Measurements from ENCODE around the gene PXDN. TPM values are rescaled to one million over a fixed set of nuclear protein-coding genes. Genes with fewer than 3 reads are reported as not detected.
"Not testable (repeated sequence)": the region's sequence is repeated elsewhere in the genome, so short reads cannot be mapped to it uniquely, and the experiment has no call there.

Gene PXDN
- total RNA-seq, 2 donors from 2014 or later = not detected

GRCh38 chr2:1767939-1768691, 23.8 kb upstream of the PXDN start:
- Mint-ChIP-seq H3K9me3 (no peaks in the 10 kb centered on the region), H3K36me3 (ENCODE audit: low read depth) (no peaks in the 10 kb centered on the region), H3K4me1 (no peaks in the 10 kb centered on the region), H3K27me3 (no peaks in the 10 kb centered on the region), H3K27ac (no peak overlapping the region), H3K4me3 (no peak overlapping the region)
- no peak for ATAC-seq (replicated peaks)

- no peak overlapping the region for H3K4me3 Mint-ChIP-seq
- H3K36me3 Mint-ChIP-seq (ENCODE audit: low read depth) = no peaks in the 10 kb centered on the region
- no peaks in the 10 kb centered on the region for H3K4me1 Mint-ChIP-seq
- ATAC-seq (replicated peaks) = no peak
- no peak overlapping the region for H3K27ac Mint-ChIP-seq
- H3K9me3 Mint-ChIP-seq = no peaks in the 10 kb centered on the region
- no peaks in the 10 kb centered on the region for H3K27me3 Mint-ChIP-seq
Measured at GRCh38 chr2:1766851-1767811, 22.8 kb upstream of the PXDN start.

DNA sequence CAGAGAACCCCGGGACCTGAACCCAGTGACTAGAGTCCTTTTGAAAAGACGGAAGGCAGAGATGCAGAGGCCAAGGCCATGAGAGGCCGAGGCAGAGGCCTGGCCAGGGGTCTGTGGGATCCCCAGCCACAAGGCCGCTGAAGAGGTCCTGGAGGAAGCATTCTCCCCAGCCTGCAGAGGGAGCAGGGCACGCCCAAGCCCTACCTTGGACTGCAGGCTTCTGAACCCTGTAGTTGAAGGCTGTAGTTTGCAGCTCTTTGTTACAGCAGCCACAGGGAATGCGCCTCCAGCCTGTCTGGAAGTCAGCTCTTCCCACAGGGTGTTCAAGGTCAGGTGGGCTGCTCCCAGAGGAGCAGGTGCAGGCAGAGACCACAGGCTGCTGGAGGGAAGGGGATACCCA, 22.1 kb upstream of the PXDN start:
- no peaks in the 10 kb centered on the region for H3K4me1 Mint-ChIP-seq
- no peak overlapping the region for H3K4me3 Mint-ChIP-seq
- no peak overlapping the region for H3K27ac Mint-ChIP-seq
- no peaks in the 10 kb centered on the region for H3K9me3 Mint-ChIP-seq
- ATAC-seq (replicated peaks) = no peak
- H3K36me3 Mint-ChIP-seq (ENCODE audit: low read depth) = no peaks in the 10 kb centered on the region
- no peaks in the 10 kb centered on the region for H3K27me3 Mint-ChIP-seq

DNA sequence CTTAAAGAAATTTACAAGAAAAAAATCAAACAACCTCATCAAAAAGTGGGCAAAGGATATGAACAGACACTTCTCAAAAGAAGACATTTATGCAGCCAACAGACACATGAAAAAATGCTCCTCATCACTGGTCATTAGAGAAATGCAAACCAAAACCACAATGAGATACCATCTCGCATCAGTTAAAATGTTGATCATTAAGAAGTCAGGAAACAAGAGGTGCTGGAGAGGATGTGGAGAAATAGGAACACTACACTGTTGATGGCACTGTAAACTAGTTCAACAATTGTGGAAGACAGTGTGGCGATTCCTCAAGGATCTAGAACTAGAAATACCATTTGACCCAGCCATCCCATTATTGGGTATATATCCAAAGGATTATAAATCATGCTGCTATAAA, 20.9 kb upstream of the PXDN start:
- H3K4me3 Mint-ChIP-seq, H3K27ac Mint-ChIP-seq: not testable (repeated sequence)

DNA sequence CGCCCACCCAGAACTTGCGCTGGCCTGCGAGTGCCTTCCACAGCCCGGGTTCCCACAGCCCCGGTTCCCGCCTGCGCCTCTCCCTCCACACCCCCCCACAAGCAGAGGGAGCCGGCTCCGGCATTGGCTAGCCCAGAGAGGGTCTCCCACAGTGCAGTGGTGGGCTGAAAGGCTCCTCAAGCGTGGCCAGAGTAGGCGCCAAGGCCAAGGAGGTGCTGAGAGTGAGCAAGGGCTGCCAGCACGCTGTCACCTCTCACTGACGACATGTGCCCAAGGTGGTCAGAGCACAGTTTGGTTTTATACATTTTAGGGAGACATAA, 15.3 kb upstream of the PXDN start:
- H3K4me1 Mint-ChIP-seq = no peaks in the 10 kb centered on the region
- H3K27ac Mint-ChIP-seq = no peak overlapping the region
- no peak overlapping the region for H3K4me3 Mint-ChIP-seq
- H3K36me3 Mint-ChIP-seq (ENCODE audit: low read depth) = no peaks in the 10 kb centered on the region
- ATAC-seq (replicated peaks) = no peak
- peaks cover 15% of the 10 kb centered on the region for H3K27me3 Mint-ChIP-seq
- H3K9me3 Mint-ChIP-seq = no peaks in the 10 kb centered on the region

More for the DNA sequence above, 20.9 kb upstream of the PXDN start:
- ATAC-seq (replicated peaks); H3K4me1 Mint-ChIP-seq; H3K27me3 Mint-ChIP-seq; H3K9me3 Mint-ChIP-seq; H3K36me3 Mint-ChIP-seq (ENCODE audit: low read depth): not testable (repeated sequence)

DNA sequence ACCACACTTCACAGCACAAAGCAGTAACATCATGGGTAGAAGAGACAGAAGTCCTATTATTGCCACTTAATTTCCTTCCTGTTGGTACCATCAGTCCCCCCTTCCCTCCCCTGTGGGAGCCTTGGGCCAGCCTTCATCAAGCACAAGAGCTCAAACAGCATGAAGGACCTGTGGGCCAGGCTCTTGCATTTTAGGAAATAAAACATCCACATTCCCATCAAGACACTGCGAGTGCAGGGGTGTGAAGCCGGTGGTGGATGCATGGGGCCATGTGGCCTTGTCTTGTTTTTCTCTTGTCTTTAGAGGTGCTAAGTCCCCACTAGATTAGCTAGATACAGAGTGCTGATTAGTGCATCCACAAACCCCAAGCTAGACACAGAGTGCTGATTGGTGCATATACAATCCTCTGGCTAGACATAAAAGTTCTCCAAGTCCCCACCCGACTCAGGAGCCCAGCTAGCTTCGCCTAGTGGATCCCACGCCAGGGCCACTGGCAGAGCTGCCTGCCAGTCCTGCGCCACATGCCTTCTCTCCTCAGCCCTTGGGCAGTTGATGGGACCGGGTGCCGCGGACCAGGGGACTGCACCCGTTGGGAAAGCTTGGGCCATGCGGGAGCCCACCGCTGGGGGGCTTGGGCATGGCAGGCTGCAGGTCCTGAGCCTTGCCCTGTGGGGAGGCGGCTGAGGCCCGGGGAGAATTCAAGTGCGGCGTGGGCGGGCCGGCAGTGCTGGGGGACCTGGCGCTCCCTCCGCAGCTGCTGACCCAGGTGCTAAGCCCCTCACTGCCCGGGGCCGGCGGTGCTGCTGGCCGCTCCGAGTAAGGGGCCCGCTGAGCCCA, 14.7 kb upstream of the PXDN start:
- Mint-ChIP-seq H3K9me3 (no peaks in the 10 kb centered on the region), H3K4me3 (no peak overlapping the region), H3K36me3 (ENCODE audit: low read depth) (no peaks in the 10 kb centered on the region), H3K27me3 (peaks cover 15% of the 10 kb centered on the region), H3K4me1 (no peaks in the 10 kb centered on the region), H3K27ac (no peak overlapping the region)
- no peak for ATAC-seq (replicated peaks)

DNA sequence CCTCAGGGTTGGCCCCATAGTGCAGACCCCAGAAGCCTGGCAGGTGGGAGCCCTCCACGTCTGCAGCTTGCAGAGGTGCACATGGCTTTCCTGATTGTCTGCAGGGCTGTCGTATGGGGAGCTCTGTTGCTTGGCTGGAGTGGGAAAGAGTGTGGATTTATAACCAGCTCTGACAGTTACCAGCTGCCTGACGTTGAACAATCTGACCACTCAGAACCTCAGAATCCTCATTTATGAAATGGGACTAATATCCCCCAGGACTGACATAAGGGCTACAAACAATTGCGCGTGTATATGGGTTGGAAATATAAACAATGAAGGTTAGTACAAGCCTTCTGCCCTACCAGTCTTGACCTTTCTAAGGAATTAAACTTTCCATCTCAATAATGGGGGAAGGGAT, 13.9 kb upstream of the PXDN start:
- H3K4me1 Mint-ChIP-seq = no peaks in the 10 kb centered on the region
- no peak for ATAC-seq (replicated peaks)
- H3K27me3 Mint-ChIP-seq = peaks cover 15% of the 10 kb centered on the region
- H3K4me3 Mint-ChIP-seq = no peak overlapping the region
- H3K9me3 Mint-ChIP-seq = no peaks in the 10 kb centered on the region
- no peaks in the 10 kb centered on the region for H3K36me3 Mint-ChIP-seq (ENCODE audit: low read depth)
- no peak overlapping the region for H3K27ac Mint-ChIP-seq

GRCh38 chr2:1757567-1757966, 13.3 kb upstream of the PXDN start:
- no peak for ATAC-seq (replicated peaks)
- peaks cover 15% of the 10 kb centered on the region for H3K27me3 Mint-ChIP-seq
- H3K4me3 Mint-ChIP-seq = no peak overlapping the region
- H3K9me3 Mint-ChIP-seq = no peaks in the 10 kb centered on the region
- H3K36me3 Mint-ChIP-seq (ENCODE audit: low read depth) = no peaks in the 10 kb centered on the region
- no peak overlapping the region for H3K27ac Mint-ChIP-seq
- no peaks in the 10 kb centered on the region for H3K4me1 Mint-ChIP-seq

- not testable (repeated sequence) for H3K4me1 Mint-ChIP-seq; H3K27ac Mint-ChIP-seq; H3K9me3 Mint-ChIP-seq; ATAC-seq (replicated peaks); H3K36me3 Mint-ChIP-seq (ENCODE audit: low read depth); H3K4me3 Mint-ChIP-seq
- H3K27me3 Mint-ChIP-seq = peaks cover 15% of the 10 kb centered on the region
Measured at GRCh38 chr2:1757146-1757545, 12.8 kb upstream of the PXDN start.

GRCh38 chr2:1756456-1756855, 12.1 kb upstream of the PXDN start:
- no peaks in the 10 kb centered on the region for H3K36me3 Mint-ChIP-seq (ENCODE audit: low read depth)
- no peak overlapping the region for H3K4me3 Mint-ChIP-seq
- H3K27me3 Mint-ChIP-seq = peaks cover 18% of the 10 kb centered on the region
- no peaks in the 10 kb centered on the region for H3K4me1 Mint-ChIP-seq
- ATAC-seq (replicated peaks) = no peak
- H3K27ac Mint-ChIP-seq = no peak overlapping the region
- H3K9me3 Mint-ChIP-seq = no peaks in the 10 kb centered on the region

DNA sequence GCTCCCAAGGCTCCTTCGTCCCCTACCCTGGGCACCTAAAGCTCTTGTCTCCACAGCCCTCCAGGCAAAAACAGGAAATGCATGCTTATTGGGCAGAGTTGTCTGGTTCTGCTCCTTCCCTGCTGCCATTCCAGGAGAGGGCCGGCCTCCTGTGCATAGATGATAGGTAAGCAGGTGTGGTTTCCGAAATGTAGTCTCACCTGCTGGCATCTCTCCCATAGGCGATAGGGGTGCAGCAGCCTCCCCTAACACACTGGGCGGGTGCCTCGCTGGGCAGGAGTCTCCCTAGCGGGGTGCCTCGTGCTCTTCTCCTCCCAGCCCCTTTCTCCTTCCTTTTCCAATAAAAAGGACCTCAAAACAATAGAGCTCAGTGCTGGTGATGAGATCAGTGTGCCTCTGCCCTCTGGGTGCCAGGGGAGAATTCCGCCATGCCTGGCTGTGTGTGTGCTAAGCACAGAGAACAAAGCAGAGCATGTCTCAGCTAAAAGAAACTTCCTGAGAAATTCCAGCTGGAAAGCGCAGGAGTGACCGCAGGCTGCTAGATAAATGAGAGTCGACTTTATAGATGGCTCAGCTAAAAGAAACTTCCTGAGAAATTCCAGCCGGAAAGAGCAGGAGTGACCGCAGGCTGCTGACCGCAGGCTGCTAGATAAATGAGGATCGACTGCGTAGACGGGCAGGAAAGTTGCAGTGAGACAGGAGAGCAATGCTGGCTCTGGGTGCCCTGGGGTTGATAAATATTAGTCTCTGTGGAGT, 11.3 kb upstream of the PXDN start:
- Mint-ChIP-seq H3K9me3 (no peaks in the 10 kb centered on the region), H3K27me3 (peaks cover 18% of the 10 kb centered on the region), H3K4me3 (no peak overlapping the region), H3K27ac (no peak overlapping the region), H3K36me3 (ENCODE audit: low read depth) (no peaks in the 10 kb centered on the region), H3K4me1 (no peaks in the 10 kb centered on the region)
- ATAC-seq (replicated peaks) = no peak

GRCh38 chr2:1754461-1755170, 10.3 kb upstream of the PXDN start:
- no peak overlapping the region for H3K27ac Mint-ChIP-seq
- no peak overlapping the region for H3K4me3 Mint-ChIP-seq
- H3K4me1 Mint-ChIP-seq = no peaks in the 10 kb centered on the region
- ATAC-seq (replicated peaks) = no peak
- peaks cover 18% of the 10 kb centered on the region for H3K27me3 Mint-ChIP-seq
- H3K36me3 Mint-ChIP-seq (ENCODE audit: low read depth) = no peaks in the 10 kb centered on the region
- H3K9me3 Mint-ChIP-seq = no peaks in the 10 kb centered on the region

GRCh38 chr2:1754046-1754445, 9.7 kb upstream of the PXDN start:
- Mint-ChIP-seq H3K27ac (no peak overlapping the region), H3K4me3 (no peak overlapping the region), H3K9me3 (no peaks in the 10 kb centered on the region), H3K27me3 (peaks cover 18% of the 10 kb centered on the region), H3K36me3 (ENCODE audit: low read depth) (no peaks in the 10 kb centered on the region), H3K4me1 (no peaks in the 10 kb centered on the region)
- ATAC-seq (replicated peaks) = no peak
